ENCODE data around the gene CREB3.
A peak's percentile ranks its signal among the peaks of the same experiment; 100 is the strongest.

Gene CREB3

GRCh38 chr9:35727676-35728040 lies 4.8 kb upstream of the CREB3 start:
- no peak for DNase-seq (ENCODE audit: low read depth)

GRCh38 chr9:35728041-35728971 lies 4.2 kb upstream of the CREB3 start:
- DNase-seq (ENCODE audit: low read depth): peak; percentile 95

- DNase-seq (ENCODE audit: low read depth): no peak
Observed at GRCh38 chr9:35729101-35729500, 3.4 kb upstream of the CREB3 start.

GRCh38 chr9:35729700-35730485 lies 2.6 kb upstream of the CREB3 start:
- DNase-seq (ENCODE audit: low read depth): peak; percentile 86

- DNase-seq (ENCODE audit: low read depth): no peak
Observed at GRCh38 chr9:35730486-35730854, 2.0 kb upstream of the CREB3 start.

GRCh38 chr9:35731415-35732184 lies 866 bp upstream of the CREB3 start:
- peak; percentile 32 for DNase-seq (ENCODE audit: low read depth)

GRCh38 chr9:35732800-35733541 lies 505 bp downstream of the CREB3 start:
- DNase-seq (ENCODE audit: low read depth): peak; percentile 68

GRCh38 chr9:35734096-35734495 lies 1.6 kb downstream of the CREB3 start:
- DNase-seq (ENCODE audit: low read depth): peak; percentile 46

- DNase-seq (ENCODE audit: low read depth): peak; percentile 76
Observed at GRCh38 chr9:35736201-35736633, 3.8 kb downstream of the CREB3 start.

GRCh38 chr9:35737143-35737542 lies 4.7 kb downstream of the CREB3 start:
- DNase-seq (ENCODE audit: low read depth): no peak

- DNase-seq (ENCODE audit: low read depth): no peak
Observed at GRCh38 chr9:35738186-35738585, 5.7 kb downstream of the CREB3 start.

GRCh38 chr9:35738924-35739323 lies 6.5 kb downstream of the CREB3 start:
- DNase-seq (ENCODE audit: low read depth): no peak

GRCh38 chr9:35740243-35740642 lies 7.8 kb downstream of the CREB3 start:
- no peak for DNase-seq (ENCODE audit: low read depth)

- DNase-seq (ENCODE audit: low read depth): peak; percentile 87
Observed at GRCh38 chr9:35741740-35742139, 9.3 kb downstream of the CREB3 start.

- no peak for DNase-seq (ENCODE audit: low read depth)
Observed at GRCh38 chr9:35743452-35743851, 11.0 kb downstream of the CREB3 start.

GRCh38 chr9:35743880-35744518 lies 11.5 kb downstream of the CREB3 start:
- no peak for DNase-seq (ENCODE audit: low read depth)

- no peak for DNase-seq (ENCODE audit: low read depth)
Observed at GRCh38 chr9:35745569-35745968, 13.1 kb downstream of the CREB3 start.

GRCh38 chr9:35746583-35746982 lies 14.1 kb downstream of the CREB3 start:
- DNase-seq (ENCODE audit: low read depth): no peak

- DNase-seq (ENCODE audit: low read depth): no peak
Observed at GRCh38 chr9:35748242-35748857, 15.9 kb downstream of the CREB3 start.

- peak; percentile 58 for DNase-seq (ENCODE audit: low read depth)
Observed at GRCh38 chr9:35748858-35749514, 16.5 kb downstream of the CREB3 start, which contains the start of the genes GBA2 and RGP1. Gene GBA2, minus strand, starts transcription at chr9:35749228. Its CDS starts 524 bp downstream, at chr9:35748704. Gene RGP1, plus strand, starts transcription at chr9:35749287. Its CDS starts 469 bp downstream, at chr9:35749756.
